Vagina (tissue), 2 donors: ENCODE data around the gene CREB3L1. TPM values are rescaled to one million over a fixed set of nuclear protein-coding genes. Genes with fewer than 3 reads are reported as not detected.

Experiments
- DNase-seq, 2 donors: peaks; one replicate each; pipeline ENCODE4 v3.0.0-alpha.2; 2017; ENCODE audit errors: extremely low spot score in 2 of 2
- H3K27ac ChIP-seq: fragments of 200-600 bp; sonication (generic); one replicate; pipeline ENCODE4 v1.5.1; 2019
- H3K27me3 ChIP-seq: fragments of 200-600 bp; sonication (generic); one replicate; pipeline ENCODE4 v1.5.1; 2019
- H3K36me3 ChIP-seq, 2 donors: fragments of 200-600 bp; sonication (generic); one replicate each; pipeline ENCODE4 v1.5.1; 2017 to 2019
- H3K4me1 ChIP-seq: fragments of 200-600 bp; sonication (generic); one replicate; pipeline ENCODE4 v1.5.1; 2019
- H3K4me3 ChIP-seq, 2 donors: fragments of 200-600 bp; sonication (generic); 1 replicate in 1 of 2; 2 replicates in 1 of 2; pipeline ENCODE4 v1.5.1; 2016 to 2019
- H3K9me3 ChIP-seq: fragments of 200-600 bp; sonication (generic); one replicate; pipeline ENCODE4 v1.5.1; 2019
- CTCF ChIP-seq, 3 experiments: fragments of 450-650 bp in 2 of 3; fragments of 200-600 bp in 1 of 3; sonication (generic) in 1 of 3; IDR thresholded peaks; one replicate each; pipeline ENCODE4 v1.5.1; 2017 to 2019; ENCODE audit warnings: antibody characterized with exemption in 3 of 3, mild to moderate bottlenecking in 2 of 3, moderate library complexity in 2 of 3
- POLR2A ChIP-seq, 2 donors: fragments of 450-650 bp; IDR thresholded peaks; one replicate each; pipeline ENCODE4 v1.6.1; 2017; ENCODE audit warnings: antibody characterized with exemption in 2 of 2, mild to moderate bottlenecking in 2 of 2, moderate library complexity in 2 of 2
- POLR2AphosphoS5 ChIP-seq, 2 donors: sonication (generic); formaldehyde crosslinking; IDR thresholded peaks; one replicate each; pipeline ENCODE4 v1.9.0; 2017; ENCODE audit warnings: antibody characterized with exemption in 2 of 2, mild to moderate bottlenecking in 2 of 2, low read depth in 1 of 2; ENCODE audit not compliant: insufficient read depth in 1 of 2
- intact Hi-C: fragments of 100-400 bp; cut with DNase I; formaldehyde crosslinking; loops from one replicate; pipeline ENCODE4 v1.15.1; 2023
- total RNA-seq: library from RNA; depleted of rRNA; stranded (reverse); fragments of >200 nt; gene quantifications from one replicate; pipeline ENCODE4 v1.2.3, GENCODE V29; 2016

Gene CREB3L1
- total RNA-seq, 1 donor from 2014 or later: 11.8 TPM

- Histone ChIP-seq H3K4me3 (peak overlapping the region; percentile 20 to 30), H3K4me1 (peaks cover 53% of the 10 kb centered on the region), H3K9me3 (no peaks in the 10 kb centered on the region), H3K27ac (peak overlapping the region; percentile 70), H3K36me3 (no peaks in the 10 kb centered on the region), H3K27me3 (no peaks in the 10 kb centered on the region)
- intact Hi-C loops: no loop called here
- no peak for TF ChIP-seq CTCF (IDR thresholded peaks at IDR 0.05)
- DNase-seq: no peak
Observed at GRCh38 chr11:46360878-46361277, 83.4 kb downstream of the CREB3L1 start.

- Histone ChIP-seq H3K27me3 (no peaks in the 10 kb centered on the region), H3K9me3 (no peaks in the 10 kb centered on the region), H3K4me3 (peak overlapping the region; percentile 20 to 30), H3K27ac (peak overlapping the region; percentile 70), H3K4me1 (peaks cover 47% of the 10 kb centered on the region), H3K36me3 (no peaks in the 10 kb centered on the region)
- intact Hi-C loops: no loop called here
- no peak for TF ChIP-seq CTCF (IDR thresholded peaks at IDR 0.05)
- no peak for TF ChIP-seq POLR2A (IDR thresholded peaks at IDR 0.05)
- TF ChIP-seq POLR2AphosphoS5 (IDR thresholded peaks at IDR 0.05; ENCODE audit: insufficient read depth in 1 of 2, low read depth in 1 of 2): peak in 1 of 2 donors; percentile 27
- DNase-seq: no peak
Observed at GRCh38 chr11:46361283-46362155, 84.1 kb downstream of the CREB3L1 start.

- H3K9me3 ChIP-seq: no peaks in the 10 kb centered on the region
- no peaks in the 10 kb centered on the region for H3K27me3 ChIP-seq
- H3K4me3 ChIP-seq: peak overlapping the region; percentile 20 to 30
- no peaks in the 10 kb centered on the region for H3K36me3 ChIP-seq
- TF ChIP-seq POLR2A (IDR thresholded peaks at IDR 0.05) (no peak), POLR2AphosphoS5 (IDR thresholded peaks at IDR 0.05; ENCODE audit: insufficient read depth in 1 of 2, low read depth in 1 of 2) (no peak), CTCF (IDR thresholded peaks at IDR 0.05) (no peak)
- peaks cover 46% of the 10 kb centered on the region for H3K4me1 ChIP-seq
- DNase-seq: no peak
- intact Hi-C loops: no loop called here
- H3K27ac ChIP-seq: peak overlapping the region; percentile 70
Observed at GRCh38 chr11:46362156-46363030, 84.9 kb downstream of the CREB3L1 start.

GRCh38 chr11:46363031-46363407 is 85.6 kb downstream of the CREB3L1 start:
- H3K27me3 ChIP-seq: no peaks in the 10 kb centered on the region
- no peak for DNase-seq
- H3K9me3 ChIP-seq: no peaks in the 10 kb centered on the region
- H3K4me3 ChIP-seq: no peak overlapping the region
- peaks cover 46% of the 10 kb centered on the region for H3K4me1 ChIP-seq
- H3K27ac ChIP-seq: peak overlapping the region; percentile 70
- H3K36me3 ChIP-seq: no peaks in the 10 kb centered on the region
- no peak for TF ChIP-seq POLR2A (IDR thresholded peaks at IDR 0.05)
- TF ChIP-seq POLR2AphosphoS5 (IDR thresholded peaks at IDR 0.05; ENCODE audit: insufficient read depth in 1 of 2, low read depth in 1 of 2): no peak
- TF ChIP-seq CTCF (IDR thresholded peaks at IDR 0.05): no peak
- intact Hi-C loops: no loop called here
